ENCODE measurements around the gene ZNF423.

- TF ChIP-seq, protein P1, sequence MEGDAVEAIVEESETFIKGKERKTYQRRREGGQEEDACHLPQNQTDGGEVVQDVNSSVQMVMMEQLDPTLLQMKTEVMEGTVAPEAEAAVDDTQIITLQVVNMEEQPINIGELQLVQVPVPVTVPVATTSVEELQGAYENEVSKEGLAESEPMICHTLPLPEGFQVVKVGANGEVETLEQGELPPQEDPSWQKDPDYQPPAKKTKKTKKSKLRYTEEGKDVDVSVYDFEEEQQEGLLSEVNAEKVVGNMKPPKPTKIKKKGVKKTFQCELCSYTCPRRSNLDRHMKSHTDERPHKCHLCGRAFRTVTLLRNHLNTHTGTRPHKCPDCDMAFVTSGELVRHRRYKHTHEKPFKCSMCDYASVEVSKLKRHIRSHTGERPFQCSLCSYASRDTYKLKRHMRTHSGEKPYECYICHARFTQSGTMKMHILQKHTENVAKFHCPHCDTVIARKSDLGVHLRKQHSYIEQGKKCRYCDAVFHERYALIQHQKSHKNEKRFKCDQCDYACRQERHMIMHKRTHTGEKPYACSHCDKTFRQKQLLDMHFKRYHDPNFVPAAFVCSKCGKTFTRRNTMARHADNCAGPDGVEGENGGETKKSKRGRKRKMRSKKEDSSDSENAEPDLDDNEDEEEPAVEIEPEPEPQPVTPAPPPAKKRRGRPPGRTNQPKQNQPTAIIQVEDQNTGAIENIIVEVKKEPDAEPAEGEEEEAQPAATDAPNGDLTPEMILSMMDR (IDR thresholded peaks at IDR 0.05) = peak in 5 of 6 experiments; percentile 35 to 78 (median 74)
- TF ChIP-seq POLR2A (IDR thresholded peaks at IDR 0.05) = no peak
Measured at GRCh38 chr16:49876716-49877129, 20.8 kb upstream of the ZNF423 start.

Measured in Peyer's patch (tissue), 4 donors.